Measurements from ENCODE around the gene MESP2. TPM values are rescaled to one million over a fixed set of nuclear protein-coding genes. Genes with fewer than 3 reads are reported as not detected.
A peak's percentile ranks its signal among the peaks of the same experiment; 100 is the strongest.

The MESP2 gene
- total RNA-seq, 1 experiment from 2014 or later: 1.1 TPM

GRCh38 chr15:89799011-89799911 lies 23.1 kb downstream of the MESP2 start:
- in situ Hi-C loops (cut with HindIII; ENCODE audit: low pct_unique_long_range_greater_than_20kb, low sequenced_read_pairs): no loop called here
- no peak for DNase-seq (ENCODE audit: low read depth, low spot score)
- H3K27ac ChIP-seq (ENCODE audit: low read length): no peak overlapping the region
- ChIA-PET POLR2A (no interaction called here), CTCF (no interaction called here)
- H3K4me3 ChIP-seq (ENCODE audit: low read depth in 2 of 2, low read length in 2 of 2): no peak overlapping the region
- BruUV-seq (replicated peaks): no TSS peak
- intact Hi-C loops (cut with micrococcal nuclease; ENCODE audit: unreplicated experiment): no loop called here
- no peaks in the 10 kb centered on the region for H3K27me3 ChIP-seq (ENCODE audit: control insufficient read depth, insufficient read depth, low read length)
- no peaks in the 10 kb centered on the region for H3K4me1 ChIP-seq (ENCODE audit: control insufficient read depth, insufficient read depth, low read length)
- no peak for ATAC-seq
- TF ChIP-seq, protein P1, sequence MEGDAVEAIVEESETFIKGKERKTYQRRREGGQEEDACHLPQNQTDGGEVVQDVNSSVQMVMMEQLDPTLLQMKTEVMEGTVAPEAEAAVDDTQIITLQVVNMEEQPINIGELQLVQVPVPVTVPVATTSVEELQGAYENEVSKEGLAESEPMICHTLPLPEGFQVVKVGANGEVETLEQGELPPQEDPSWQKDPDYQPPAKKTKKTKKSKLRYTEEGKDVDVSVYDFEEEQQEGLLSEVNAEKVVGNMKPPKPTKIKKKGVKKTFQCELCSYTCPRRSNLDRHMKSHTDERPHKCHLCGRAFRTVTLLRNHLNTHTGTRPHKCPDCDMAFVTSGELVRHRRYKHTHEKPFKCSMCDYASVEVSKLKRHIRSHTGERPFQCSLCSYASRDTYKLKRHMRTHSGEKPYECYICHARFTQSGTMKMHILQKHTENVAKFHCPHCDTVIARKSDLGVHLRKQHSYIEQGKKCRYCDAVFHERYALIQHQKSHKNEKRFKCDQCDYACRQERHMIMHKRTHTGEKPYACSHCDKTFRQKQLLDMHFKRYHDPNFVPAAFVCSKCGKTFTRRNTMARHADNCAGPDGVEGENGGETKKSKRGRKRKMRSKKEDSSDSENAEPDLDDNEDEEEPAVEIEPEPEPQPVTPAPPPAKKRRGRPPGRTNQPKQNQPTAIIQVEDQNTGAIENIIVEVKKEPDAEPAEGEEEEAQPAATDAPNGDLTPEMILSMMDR (IDR thresholded peaks at IDR 0.05): no peak
- TF ChIP-seq POLR2AphosphoS5 (IDR thresholded peaks at IDR 0.05; ENCODE audit: low read depth, low read length) (no peak), TCF7L2 (IDR thresholded peaks at IDR 0.05; ENCODE audit: low read depth, low read length) (no peak), SIN3A (IDR thresholded peaks at IDR 0.05; ENCODE audit: borderline replicate concordance, insufficient read depth, low read depth, low read length) (no peak)
- no peaks in the 10 kb centered on the region for H3K9me3 ChIP-seq (ENCODE audit: control insufficient read depth, insufficient read depth, low read depth, low read length)
- 0 out of 2 replicates have a peak, but pooled peaks cover 3% of the 10 kb centered on the region for H3K36me3 ChIP-seq (ENCODE audit: control insufficient read depth, insufficient read depth, low read length)

GRCh38 chr15:89799918-89800498 lies 23.9 kb downstream of the MESP2 start:
- Histone ChIP-seq H3K36me3 (ENCODE audit: control insufficient read depth, insufficient read depth, low read length) (0 out of 2 replicates have a peak, but pooled peaks cover 3% of the 10 kb centered on the region), H3K4me1 (ENCODE audit: control insufficient read depth, insufficient read depth, low read length) (no peaks in the 10 kb centered on the region), H3K9me3 (ENCODE audit: control insufficient read depth, insufficient read depth, low read depth, low read length) (no peaks in the 10 kb centered on the region), H3K27me3 (ENCODE audit: control insufficient read depth, insufficient read depth, low read length) (no peaks in the 10 kb centered on the region), H3K27ac (ENCODE audit: low read length) (no peak overlapping the region), H3K4me3 (ENCODE audit: low read depth in 2 of 2, low read length in 2 of 2) (no peak overlapping the region)
- DNase-seq (ENCODE audit: low read depth, low spot score) (no peak), ATAC-seq (no peak)
- BruUV-seq (replicated peaks): TSS peak; percentile 79
- in situ Hi-C loops (cut with HindIII; ENCODE audit: low pct_unique_long_range_greater_than_20kb, low sequenced_read_pairs) (no loop called here), intact Hi-C loops (cut with micrococcal nuclease; ENCODE audit: unreplicated experiment) (no loop called here)
- ChIA-PET CTCF (no interaction called here), POLR2A (no interaction called here)
- no peak for TF ChIP-seq REST (IDR thresholded peaks at IDR 0.05; ENCODE audit: insufficient read depth in 1 of 2, low read depth in 2 of 2, low read length in 1 of 2)
- TF ChIP-seq, protein P1 (IDR thresholded peaks at IDR 0.05): no peak
- no peak for TF ChIP-seq SIN3A (IDR thresholded peaks at IDR 0.05; ENCODE audit: borderline replicate concordance, insufficient read depth, low read depth, low read length)
- no peak for TF ChIP-seq POLR2AphosphoS5 (IDR thresholded peaks at IDR 0.05; ENCODE audit: low read depth, low read length)
- TF ChIP-seq TCF7L2 (IDR thresholded peaks at IDR 0.05; ENCODE audit: low read depth, low read length): no peak
